NCI-H226 (cell line): ENCODE data around the gene GPR68.

ENCODE experiments used
- DNase-seq: peaks from one replicate; pipeline ENCODE4 v3.0.0-alpha.2; 2015

GPR68 gene, protein sequence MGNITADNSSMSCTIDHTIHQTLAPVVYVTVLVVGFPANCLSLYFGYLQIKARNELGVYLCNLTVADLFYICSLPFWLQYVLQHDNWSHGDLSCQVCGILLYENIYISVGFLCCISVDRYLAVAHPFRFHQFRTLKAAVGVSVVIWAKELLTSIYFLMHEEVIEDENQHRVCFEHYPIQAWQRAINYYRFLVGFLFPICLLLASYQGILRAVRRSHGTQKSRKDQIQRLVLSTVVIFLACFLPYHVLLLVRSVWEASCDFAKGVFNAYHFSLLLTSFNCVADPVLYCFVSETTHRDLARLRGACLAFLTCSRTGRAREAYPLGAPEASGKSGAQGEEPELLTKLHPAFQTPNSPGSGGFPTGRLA

DNA sequence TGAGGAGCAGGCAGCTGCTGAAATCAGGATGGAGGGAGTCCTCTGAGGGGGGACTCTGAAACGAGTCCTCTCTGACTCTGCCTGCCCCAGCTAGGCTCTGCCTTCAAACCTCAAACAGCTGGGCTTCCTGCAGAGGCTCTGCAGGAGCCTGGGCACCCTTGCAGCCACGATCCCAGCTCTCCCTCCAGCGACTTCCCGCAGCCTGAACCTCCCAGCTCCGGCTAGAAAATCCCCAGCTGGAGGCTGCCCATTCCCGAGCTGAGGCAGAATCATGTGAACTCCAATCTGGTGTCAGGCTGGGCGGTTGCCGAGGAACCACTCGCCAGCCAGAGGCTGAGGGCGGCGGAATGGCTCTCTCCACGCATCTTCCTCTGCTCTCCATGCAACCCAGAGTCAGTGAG, at the start of gene GPR68:
TSS of gene GPR68 (minus strand) at position 204 of the 401 bp plus-strand sequence. CDS start 9,654 bp downstream, outside the sequence.
- DNase-seq = no peak

DNA sequence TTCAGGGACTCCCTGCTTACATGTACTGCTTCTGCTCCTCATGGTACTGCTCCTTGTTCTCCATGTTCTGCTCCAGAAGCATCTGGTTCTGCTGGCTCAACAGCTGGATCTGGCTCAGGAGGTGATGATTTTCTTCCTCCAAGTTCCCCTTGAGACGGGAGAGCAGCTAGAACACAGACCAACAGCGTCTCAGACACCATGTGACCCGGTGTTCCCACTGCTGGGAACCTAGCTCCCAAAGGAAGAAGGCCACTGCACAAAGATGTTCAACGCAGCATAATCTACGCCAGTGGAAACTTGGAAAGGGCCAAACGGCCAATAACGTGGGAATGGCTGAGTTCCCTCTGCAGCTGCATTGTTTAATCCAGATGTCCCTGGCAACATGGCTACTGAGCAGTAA, 49.6 kb upstream of the GPR68 start:
- DNase-seq = no peak

DNA sequence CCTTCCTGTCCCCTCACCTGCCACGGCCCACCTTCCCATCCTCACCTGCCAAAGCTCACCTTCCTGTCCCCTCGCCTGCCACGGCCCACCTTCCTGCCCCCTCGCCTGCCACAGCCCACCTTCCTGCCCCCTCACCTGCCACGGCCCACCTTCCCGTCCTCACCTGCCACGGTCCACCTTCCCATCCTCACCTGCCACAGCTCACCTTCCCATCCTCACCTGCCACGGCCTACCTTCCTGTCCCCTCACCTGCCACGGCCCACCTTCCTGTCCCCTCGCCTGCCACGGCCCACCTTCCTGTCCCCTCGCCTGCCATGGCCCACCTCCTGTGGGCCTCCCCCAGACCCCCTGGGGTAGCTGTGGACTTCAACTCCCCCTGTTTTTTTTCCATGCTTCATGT, 48.8 kb upstream of the GPR68 start:
- no peak for DNase-seq

DNA sequence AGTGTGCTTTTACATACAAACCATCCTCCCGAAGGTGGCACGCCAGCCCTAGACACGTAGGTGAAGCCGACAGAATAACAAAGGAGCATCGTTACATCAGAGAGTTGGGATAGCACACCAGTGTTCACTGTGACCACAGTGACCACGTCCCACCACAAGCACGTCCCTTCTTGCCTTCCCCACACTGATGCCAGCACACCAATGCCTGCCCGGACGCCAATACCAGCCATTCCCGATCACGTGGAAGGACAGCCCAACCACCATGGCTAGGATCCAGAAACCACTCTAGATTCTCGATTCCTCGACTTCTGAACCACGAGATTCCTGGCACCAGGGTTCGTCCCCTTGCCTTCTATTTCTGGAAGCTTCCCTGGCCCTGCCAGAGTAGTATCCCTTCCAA, 48.0 kb upstream of the GPR68 start:
- no peak for DNase-seq

DNA sequence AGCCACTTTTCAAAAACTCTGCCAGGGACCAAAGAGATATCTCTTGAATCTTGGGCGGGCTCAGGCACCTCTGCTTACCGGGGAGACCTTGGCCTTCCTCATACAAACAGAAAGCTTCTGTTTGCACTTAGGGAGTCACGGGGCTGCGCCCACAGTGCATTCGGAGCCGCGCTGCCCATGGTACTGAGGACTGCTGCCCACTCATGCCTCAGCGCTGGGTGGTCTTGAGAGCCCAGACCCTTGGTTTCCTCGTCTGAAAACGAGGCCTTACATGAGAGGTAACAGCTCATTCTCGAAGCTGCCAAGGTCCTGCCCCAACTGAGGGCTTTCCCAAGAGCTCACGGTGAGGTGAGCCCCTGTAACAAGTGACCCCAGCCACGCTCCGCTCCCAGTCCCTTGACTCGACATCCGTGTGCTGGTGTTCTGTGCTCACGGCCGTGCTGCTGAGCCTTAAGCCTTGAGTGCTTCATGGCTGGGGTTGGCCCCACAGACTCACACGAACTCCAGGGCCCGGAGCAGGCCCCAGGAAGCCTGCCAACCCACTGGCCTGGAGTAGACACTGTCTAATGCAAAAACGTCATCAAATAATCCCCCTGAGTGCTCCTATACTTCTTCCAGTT, 47.4 kb upstream of the GPR68 start:
- no peak for DNase-seq

DNA sequence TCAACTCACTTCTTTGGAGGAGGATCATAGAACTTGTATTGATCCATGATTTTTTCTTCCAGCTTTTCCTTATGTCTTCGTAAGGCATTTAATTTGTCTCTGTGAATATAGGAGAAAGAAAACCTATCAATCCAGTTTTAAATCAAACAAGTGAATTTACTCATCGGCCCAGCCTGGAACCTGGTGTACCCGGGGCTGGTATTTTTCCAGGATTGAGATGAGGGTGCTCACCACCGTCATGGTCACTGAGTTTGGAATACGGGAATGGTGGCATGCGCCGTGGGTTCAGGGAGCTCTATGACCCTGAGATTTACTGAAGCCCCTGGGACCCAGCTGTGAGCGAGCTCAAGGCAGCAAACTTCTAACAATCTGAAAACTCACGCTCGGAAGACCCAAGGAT, 46.5 kb upstream of the GPR68 start:
- DNase-seq = no peak

DNA sequence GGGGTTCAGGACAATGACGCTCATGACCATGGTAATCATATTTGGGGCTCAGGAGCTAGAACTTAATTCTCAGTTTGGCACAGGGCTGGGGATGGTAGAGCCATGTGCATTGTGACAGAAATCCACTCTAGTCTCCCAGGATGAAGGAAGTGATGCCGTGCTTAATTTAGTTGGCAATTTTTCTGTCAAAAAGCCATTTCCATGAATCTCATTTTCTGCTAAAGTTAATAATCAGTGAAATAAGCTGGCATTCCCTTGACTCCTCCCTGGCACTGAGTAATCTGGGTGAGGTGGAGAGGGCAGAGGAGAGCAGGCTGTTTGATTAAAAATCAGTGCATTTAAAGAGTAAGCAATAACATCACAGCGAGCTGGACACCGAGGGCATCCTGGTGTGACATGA, 45.0 kb upstream of the GPR68 start:
- DNase-seq = no peak

DNA sequence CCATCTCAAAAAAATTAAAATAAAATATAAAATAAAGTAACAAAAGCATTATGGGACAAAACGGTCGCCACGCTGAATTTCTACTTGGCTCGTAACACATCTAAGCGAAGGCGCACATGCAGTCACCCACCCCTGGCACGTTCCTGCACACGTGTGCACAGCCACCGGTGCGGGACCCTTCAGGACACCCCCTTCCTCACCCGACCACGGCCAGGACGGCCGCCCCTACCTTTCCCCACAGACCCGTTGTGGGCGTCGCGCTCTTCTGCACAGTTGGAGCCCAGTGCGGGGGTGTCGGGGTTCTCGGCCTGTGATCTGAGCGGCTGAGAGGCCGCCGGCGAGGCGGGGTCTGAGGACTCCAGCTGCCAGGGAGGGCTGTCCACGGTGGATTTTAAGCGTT, 44.4 kb upstream of the GPR68 start:
- DNase-seq = no peak

DNA sequence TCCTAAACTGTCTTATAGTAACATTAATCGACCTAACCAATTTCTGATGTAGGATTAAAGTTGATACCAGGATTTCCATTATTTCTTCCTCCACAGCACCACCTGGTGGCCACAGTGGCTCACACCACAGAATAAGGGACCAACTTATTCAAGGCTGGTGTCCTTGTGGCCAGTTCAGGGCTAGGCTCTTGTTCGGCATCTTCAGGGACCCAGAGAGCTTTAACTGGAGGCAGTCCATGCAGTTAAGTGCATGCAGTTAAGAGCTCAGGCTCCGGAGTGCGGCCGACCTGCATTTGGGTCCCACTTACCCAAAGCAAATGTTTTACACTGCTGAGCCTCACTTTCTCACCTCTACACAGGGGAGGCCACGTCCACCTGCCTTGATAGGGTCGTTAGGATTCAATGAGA, 42.0 kb upstream of the GPR68 start:
- peak; percentile 18 for DNase-seq

DNA sequence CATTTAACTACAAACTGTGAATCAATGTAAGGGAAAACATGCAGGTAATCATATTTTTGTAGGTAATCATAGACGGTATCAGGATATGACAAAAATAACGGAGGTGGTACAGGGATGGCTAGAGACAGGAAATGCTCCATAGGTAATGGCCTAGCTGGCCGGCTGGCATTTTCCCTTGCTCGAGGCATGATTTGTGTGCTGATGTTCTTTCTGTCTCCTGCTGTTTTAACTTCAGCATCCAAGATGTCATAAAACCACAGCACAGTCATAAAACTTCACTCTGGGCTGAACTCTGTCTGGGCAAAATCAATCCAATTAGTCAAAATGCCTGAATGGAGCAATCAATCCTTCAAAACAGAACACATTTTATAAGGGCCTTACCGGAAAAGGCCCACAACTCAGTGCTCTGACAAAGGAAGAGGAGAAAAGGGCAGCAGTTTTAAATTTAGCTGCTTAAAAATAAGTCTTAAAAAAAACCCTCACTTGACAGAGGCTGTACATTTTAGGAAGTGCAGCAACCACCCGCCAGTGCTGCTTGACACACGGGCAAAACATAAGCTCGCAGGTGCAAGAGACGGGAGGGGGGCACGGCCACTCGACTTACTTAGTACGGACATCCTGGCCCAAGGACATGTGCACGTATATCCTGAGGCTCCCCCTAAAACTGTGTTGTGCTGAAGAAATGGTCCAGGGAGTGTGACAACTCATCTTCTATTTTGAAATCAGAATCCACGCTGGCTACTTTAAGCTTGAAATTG, 40.5 kb upstream of the GPR68 start:
- DNase-seq = no peak

DNA sequence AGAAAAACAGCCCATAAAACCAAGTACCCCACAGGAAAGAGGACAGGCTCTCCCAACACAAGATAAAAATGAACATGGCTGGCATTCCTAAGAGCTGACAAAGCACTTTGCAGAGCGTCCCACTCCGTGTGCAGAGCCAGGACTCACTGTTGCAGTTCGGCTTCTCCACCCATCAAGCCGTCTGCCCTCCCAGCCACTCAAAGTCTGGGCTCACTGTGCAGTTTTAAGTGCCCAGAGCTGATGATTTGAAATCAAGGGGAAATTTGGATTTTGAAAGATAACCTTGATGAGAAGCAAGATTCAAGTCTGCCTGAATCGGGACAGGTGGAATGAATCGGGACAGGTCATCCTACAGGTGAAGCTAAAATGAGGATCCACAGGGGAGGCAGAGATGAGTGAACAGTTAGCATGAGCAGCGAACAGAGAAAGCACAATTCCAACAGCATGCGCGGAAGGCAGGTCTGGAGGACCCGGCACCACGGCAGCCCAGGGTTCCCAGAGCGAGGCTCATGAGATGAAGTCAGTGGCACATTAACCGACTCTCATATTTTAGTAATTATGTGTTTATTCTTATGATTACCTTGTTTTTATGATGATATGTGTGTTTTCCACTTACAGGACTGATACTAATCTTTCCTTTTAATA, 39.8 kb upstream of the GPR68 start:
- DNase-seq = peak; percentile 71

DNA sequence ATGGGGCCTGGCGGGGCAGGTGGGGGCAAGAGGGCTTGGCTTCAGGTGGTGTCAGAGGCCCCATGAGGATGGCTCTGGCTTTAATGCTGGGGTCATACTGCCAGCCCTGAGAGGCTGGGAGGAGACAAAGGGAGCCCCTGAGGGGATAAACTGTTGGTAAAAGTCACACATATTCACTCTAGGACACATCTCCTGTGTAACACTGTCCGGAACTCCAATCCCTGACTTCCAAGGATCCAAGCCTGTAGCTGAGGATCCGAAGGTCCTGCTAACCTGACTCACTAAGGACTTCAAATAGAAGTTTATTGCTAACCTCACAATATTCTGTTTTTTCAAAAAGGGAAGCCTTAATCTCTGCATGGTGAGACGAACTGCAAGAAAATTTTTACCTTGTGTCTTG, 39.2 kb upstream of the GPR68 start:
- no peak for DNase-seq

DNA sequence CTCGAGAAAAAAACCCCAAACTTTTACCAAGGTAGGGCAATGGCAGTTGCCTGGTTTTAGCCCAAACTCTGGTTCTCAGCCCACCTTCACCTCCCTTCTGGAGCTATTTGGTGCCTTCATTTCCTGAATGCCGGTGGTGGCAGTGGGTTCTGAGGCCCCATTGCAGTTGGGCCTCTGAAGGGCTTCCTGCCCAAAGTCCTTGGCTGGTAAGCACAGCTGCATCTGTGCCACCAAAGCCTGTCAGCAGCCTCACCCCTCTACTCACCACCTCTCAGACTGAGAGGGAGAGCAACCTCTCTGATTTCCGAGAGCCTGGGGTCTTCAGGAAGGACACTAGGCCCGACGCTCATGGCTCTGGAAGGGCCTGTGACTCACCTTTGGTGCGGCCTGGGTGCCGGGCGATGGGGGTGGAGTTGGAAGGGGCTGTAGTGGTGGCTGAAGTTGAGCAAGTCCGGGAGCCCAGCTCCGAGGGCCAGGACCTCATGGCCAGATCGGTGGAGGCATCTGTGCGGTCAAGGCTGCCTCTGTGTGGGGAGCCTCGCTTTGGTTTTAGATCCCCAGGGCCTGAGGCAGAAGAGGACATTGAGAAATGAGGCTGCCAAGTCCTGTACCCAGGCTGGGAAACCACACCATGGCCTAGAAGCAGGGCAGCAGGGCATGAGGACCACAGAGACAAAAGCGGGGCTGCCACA, 38.6 kb upstream of the GPR68 start:
- no peak for DNase-seq

DNA sequence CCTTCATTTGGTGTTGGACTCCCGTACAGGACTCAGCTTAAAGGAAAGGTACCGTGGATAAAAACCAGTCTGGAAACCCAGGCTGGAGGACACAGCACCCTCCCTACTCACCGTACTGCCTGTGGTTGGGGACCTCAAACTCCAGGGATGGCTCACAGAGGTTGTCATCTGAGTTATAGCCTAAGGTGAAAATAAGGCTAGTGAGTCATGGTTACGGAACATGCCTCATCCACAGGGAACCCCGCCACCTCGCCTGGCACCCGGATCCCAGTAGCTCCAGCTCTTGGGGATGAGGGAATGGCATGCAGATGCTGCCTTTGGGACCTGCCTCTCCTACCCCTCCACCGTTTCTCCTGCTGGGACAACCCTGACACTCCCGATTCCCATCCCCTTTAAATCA, 36.8 kb upstream of the GPR68 start:
- DNase-seq = no peak

DNA sequence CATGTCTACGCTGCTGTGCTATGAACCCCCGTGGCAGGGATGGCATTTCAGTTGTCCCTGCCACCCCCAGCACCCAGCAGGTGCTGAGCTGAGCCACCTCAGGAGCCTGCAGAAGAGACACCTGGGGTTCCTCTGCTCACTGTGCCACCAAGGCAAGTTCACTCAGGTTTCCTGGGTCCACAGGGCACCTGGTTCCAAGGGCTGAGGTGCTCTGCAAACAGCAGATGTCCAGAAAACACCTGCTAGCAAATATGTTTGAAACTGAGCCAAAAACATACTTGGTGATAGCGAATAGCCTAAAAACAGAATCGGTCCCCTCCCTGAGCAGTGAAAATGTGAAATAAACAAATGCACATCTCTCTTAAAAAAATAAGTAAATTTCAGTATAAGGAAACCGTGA, 35.6 kb upstream of the GPR68 start:
- DNase-seq = no peak

DNA sequence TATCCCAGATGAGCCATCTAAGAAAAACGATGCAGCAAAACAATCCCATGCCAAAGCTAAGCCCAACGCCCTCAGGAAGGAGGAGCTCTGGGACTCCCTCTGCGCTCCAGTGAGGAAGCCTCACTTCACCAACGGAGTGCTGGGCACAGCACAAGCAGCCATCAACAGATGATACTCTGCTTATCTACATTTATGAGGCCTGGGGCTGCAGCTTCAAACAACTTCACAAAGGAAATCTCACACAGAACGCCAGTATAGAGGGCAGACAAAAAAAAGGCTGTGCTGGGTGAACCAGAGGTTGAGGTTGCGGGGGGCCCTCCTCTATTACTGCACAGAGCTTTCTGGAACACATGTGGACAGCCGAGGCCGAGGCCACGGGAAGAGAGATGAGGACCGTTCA, 34.9 kb upstream of the GPR68 start:
- DNase-seq = no peak

DNA sequence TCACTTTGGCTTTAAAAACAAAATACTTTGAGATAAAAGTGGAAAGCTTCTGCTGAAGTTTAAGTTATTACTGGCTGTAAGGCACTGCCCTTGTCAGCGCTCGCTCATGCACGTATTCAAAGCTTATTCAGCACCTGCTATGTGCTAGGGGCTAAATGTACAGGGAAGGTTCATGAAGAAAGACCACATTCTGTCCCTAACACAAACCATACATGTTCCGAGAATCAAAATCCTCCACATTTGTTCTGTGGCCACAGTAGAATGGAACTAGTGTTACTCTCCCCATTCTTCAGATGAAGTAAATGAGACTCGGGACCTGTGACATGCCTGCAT, 33.8 kb upstream of the GPR68 start:
- DNase-seq = no peak

DNA sequence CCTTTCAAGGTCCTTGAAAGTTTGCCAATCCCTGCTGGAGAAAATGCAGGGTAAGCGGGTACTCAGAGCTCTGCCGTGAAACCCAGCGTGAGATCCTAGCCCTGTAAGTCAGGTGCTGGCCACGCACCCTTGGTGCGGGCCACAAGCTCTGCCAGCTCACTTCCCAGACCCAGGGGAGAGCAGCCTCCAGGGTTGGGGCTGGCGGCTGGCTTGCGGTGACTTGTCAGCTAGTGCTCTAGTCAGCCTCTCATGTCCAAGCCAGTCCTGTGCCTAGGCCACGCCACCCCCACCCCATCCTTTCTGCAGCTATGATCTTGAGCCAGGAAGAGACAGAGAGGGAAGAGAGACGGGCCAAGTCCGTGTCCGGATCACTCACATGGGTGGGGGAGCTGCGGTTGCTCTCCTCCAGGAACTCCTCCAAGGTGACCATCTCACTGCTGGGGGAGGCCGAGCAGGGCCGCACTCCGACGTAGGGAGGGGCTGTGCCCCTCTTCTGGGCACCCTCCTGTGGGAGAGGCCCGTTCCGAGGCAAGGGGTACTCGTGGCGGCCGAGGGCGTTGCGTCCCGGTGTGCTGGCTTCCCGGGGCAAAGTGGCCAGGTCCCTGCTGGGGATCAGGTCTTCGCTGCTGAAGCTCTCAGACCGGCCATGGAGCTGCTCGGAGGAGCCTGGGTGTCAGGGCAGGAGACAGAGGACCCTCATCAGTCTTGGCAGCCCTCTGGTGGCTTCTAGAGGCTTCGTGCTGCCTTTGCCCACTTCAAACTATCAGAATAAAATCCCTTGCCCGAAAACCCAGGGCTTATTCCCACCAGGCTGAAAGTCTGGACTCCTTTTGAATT, 33.3 kb upstream of the GPR68 start:
- DNase-seq = no peak

DNA sequence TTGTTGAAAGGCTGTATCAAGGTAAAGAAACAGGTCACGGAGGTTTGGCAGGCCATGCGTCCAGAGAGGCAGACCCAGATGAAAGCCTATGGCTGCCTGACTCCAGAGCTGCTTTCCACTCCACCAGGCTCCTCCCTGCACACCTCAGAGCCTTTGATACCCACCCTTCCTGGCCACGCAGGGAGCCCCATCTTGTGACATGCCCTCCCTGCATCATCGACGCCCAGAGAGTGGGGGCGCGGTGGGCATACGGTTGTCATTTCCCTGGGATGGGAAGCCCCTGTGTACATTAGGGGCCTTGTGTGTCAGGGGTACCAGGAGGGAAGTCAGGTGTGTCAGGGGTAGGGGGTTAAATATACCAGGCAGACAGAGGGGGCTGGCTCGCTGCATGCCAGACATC, 30.3 kb upstream of the GPR68 start:
- DNase-seq = no peak

DNA sequence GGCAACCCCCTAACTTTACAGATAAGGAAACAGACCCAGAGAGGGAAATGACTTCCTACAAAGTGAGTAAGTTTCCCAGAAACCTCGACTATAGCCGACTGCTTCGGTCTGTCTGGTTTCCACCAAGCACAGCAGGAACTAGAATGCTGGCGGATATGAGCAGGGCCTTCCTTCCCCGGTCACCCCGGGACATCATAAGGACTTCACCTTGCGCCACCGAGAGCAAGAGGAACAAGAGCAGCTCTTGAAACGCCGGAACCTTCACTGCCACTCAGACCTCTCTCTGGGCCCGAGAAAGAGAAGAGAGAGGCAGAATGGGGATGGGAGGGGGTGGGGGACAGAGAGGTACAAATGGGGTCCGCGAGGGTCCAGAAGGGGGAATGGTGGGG, 29.4 kb upstream of the GPR68 start:
- DNase-seq = no peak

DNA sequence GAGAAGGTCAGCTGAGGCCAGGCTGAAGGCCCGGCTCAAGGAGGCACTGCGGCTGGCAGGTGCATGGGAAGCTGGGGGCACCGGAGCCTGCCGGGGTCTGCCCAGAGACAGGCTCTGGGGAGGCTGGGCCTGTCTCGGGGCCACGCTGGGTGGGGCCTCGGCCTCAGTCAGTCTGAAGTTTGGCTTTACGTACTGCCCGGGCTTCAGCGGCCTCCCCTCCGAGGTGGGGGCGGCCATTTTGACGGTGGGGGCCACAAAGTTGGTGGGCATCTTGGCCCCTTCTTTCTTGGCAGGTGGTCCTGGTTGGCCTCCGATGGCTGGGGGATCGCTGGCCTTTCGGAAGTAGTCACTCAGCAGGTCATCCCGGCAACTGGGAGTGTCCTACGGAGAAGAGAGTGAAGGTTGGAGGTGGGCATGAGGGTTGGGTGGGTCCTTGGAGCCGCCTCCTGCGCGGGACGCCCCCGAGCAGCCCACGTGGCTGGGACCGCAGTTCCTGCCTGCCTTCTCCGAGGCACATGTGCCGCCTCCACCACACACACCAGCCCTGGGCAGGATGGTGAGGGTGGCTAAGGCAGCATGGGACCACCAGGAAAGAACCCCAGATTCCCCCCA, 28.9 kb upstream of the GPR68 start:
- DNase-seq = no peak
